Medulla oblongata (tissue), 1 donor: ENCODE measurements around the gene C1orf21.
A peak's percentile ranks its signal among the peaks of the same experiment; 100 is the strongest.
"Not testable (repeated sequence)": the region's sequence is repeated elsewhere in the genome, so short reads cannot be mapped to it uniquely, and the experiment has no call there.

Source experiments
- DNase-seq: peaks from one replicate; pipeline ENCODE4 v3.0.0-alpha.2; 2015; ENCODE audit errors: extremely low spot score

Gene C1orf21

DNA sequence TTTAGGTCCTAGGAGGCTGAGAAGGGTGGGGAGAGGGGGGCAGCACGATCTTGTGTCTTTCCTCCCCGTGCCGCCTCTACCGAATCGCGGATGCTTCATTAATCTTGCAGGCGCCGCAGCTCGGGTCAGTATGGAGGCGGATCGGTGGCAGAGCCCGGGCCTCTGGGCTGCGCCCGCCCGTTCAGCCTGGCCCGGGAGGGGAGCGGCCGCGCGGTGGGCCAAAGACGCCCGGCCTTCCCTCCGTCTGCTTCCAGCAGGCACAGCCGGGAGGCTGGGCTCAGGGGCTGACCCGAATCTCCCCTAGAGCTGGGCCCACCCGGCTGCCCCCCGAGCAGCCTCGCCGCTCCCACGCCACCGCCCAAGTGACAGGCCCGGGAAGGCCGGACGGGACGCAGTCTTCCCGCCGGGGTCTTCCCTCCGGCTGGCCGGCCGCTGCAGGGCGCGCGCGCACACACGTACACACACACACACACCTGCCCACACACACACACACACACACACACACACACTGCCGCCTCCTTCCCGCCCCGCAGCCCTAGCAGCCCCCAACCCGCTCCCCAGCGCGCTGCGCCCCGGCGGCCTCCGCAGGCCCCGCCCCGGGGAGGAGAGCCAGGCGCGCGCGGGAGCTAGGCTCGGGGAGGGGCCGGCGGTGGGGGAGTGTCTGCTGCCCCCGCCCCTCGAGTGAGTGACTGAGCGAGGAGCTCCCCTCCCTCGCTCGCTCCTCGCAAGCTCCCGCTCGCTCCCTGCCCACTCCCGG lies at the start of gene C1orf21:
C1orf21 (plus strand) TSS at position 718 of the 757 bp plus-strand sequence. CDS start 90,481 bp downstream, outside the sequence.
- DNase-seq, result peak; percentile 85

DNA sequence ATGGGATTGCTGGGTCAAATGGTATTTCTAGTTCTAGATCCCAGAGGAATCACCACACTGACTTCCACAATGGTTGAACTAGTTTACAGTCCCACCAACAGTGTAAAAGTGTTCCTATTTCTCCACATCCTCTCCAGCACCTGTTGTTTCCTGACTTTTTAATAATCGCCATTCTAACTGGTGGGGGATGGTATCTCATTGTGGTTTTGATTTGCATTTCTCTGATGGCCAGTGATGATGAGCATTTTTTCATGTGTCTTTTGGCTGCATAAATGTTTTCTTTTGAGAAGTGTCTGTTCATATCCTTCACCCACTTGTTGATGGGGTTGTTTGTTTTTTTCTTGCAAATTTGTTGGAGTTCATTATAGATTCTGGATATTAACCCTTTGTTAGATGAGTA lies 49.0 kb upstream of the C1orf21 start:
- not testable (repeated sequence) for DNase-seq

DNA sequence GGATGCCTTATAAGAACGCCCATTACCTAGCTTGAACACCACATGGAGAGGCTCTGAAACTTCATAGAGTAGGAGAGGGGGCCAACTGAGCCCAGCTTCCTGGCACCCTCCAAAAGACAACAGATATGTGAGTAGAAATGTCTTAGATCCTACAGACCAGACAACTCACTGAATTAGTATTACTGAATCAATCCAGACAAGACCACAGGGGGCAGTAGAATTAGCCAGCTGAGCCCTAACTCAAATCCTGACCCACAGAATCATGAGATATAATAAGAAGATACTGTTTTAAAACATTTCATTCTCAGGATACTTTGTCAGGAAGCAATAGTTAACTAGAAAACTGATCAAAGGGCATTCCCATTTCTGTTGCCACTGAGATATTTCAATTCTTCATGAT lies 45.8 kb upstream of the C1orf21 start:
- no peak for DNase-seq

DNA sequence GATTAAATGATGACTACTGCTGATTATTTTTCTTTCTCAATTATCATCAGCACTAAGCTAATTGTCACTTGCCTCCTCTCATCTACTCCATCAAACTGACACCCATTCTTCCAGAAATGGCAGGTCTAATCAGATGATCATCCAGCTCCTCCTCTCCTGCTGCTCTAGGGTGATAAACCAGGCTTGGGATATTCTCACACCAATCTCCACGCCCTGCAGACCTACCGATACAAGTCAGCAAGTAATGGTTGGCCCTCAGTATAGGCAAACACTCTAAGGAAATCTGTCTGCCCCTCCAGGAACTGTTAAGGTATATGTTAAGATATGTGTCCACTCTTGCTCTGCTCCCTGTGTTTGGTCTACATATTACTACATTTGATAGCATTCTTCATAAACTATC lies 36.3 kb upstream of the C1orf21 start:
- no peak for DNase-seq

DNA sequence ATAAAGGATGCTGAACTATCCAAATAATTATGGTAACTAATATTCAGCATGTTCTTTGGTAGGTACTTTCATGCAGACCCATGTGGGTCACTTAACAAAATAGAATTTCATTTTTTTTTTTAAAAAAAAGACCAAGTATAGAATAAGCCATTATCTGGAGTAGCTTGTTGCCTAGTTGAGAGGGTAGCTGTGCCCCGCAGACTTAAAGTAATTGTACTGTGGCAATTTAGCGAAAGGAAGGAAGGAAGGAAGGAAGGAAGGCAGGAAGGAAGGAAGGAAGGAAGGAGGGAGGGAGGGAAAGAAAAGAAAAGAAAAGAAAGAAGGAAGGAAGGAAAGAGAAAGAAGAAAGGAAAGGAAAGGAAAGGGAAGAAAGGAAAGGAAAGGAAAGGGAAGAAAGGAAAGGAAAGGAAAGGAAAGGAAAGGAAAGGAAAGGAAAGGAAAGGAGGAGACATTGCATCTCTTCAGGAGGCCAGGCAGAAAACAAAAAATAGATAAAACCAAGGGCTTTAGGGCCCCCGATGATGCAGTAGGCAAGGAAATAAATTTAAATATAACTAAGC lies 35.3 kb upstream of the C1orf21 start:
- no peak for DNase-seq

- DNase-seq, result no peak
Observed at GRCh38 chr1:184352776-184353175, 34.1 kb upstream of the C1orf21 start.

- DNase-seq, result no peak
Observed at GRCh38 chr1:184354719-184355118, 32.1 kb upstream of the C1orf21 start.

DNA sequence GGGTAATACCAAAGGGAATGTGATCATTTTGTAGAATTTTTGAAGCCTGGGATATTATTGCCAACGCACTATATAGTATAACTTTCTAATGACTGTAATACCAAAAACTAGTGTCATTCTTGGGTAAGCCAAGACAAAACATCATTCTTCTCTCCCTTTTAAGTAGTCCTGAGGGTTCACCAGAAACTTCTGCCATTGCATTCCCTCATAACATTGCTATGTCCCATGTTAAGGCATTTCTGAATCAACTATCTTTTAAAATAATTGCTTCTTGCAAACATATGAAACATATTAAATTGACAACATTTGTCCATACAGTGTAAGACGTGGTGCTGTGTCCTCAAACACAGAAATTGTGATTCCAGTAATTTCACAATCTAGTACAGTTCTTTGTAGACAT lies 29.9 kb upstream of the C1orf21 start:
- DNase-seq, result no peak

DNA sequence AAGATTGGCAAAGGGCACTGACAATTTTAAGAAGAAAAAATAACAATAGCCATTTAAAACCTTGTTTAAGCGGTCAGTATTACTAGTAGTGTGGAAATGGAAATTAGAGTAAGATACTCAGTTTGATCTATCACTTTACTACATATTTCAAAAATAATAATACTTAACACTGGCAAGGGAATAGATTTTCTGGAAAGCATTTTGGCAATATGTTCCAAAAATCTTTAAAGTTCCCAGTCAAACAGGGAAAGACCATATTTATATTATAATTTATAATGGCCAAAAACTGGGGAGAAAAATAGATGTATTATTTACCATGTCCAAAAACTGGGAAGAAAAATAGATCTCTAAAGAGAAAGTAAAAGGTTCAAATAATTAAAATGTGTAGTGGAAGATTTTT lies 28.6 kb upstream of the C1orf21 start:
- DNase-seq, result no peak

GRCh38 chr1:184359909-184360308 lies 26.9 kb upstream of the C1orf21 start:
- no peak for DNase-seq

DNA sequence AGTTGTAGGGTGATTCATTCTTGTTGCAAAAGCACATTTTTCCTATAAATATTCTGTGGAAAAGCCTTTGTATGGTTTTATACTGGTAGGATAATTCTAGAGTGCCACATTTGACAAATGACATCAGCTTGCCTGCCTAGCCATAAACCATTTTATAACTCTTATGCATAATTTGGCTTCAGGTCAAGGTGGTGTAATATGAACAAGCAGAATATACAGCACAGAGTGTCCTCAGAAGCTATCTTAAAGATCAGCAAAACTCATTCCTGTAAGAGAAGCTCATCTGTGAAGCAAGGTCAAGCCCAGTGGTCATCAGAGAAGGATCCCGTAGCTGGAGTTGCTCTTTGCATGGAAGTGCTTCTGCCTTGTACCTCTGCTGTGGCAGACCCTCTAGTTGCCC lies 24.0 kb upstream of the C1orf21 start:
- DNase-seq, result no peak

GRCh38 chr1:184365699-184366098 lies 21.1 kb upstream of the C1orf21 start:
- no peak for DNase-seq

DNA sequence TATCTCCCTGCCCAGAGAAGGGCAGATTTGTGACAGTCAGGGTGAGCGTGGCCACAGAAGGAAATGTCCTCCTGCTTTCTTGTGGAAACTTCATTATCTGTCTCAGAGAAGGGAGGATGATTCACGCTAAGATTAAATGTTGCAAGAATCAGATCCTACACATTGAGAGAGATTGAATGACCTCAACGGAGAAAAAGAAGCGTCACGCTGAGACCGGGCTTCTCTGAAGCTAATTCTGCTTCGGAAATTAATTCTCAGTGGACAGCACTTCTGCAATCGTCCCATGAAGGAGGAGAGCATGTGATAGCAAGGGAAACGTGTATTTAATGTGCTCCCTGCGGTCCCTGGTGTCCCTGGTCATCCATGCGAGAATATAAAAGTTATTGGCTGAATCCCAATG lies 19.8 kb upstream of the C1orf21 start:
- no peak for DNase-seq

DNA sequence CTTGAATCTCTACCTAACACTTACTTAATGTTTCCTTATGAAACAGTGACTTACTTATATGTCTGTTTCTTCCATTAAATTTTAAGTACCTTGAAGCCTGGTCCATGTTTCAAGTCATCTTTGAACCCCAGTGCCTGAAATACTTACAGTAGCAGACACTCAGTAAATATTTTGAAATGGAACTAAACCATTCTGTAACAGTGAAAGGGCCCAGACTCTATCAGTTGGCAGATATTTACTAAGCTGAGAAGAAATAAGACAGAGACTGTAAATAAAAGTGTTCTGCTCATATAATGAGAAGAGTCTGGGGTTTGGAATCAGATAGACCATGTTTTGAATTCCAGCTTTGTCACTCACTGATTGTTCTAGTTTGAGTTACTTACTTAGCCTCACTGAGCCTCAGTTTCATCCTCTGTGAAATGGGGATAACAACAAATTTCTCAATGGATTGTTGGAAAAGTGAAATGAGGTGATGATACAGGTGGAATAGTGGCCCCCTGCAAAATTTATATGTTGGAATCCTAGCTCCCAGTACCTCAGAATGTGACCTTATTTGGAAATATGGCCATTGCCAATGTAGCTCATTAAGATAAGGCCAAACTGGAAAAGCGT lies 19.3 kb upstream of the C1orf21 start:
- DNase-seq, result no peak

DNA sequence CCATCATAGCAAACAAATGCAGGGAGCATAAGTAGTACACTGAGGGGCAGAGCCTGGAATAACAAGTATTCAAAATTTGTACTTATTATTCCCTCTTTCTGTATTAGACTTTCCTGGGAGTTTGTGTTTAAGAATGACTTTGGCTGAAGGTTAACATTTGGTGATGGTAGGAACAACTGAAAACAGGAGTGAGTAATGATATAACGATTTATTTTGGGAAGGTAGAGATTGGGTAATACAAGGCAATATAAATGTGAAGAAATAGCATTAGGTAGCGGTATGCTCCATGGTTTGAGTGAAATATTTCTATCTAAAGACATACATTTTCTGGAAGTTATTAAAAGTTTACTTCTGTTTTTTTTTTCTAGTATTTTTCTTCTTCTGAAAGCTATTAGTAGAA lies 18.5 kb upstream of the C1orf21 start:
- no peak for DNase-seq

DNA sequence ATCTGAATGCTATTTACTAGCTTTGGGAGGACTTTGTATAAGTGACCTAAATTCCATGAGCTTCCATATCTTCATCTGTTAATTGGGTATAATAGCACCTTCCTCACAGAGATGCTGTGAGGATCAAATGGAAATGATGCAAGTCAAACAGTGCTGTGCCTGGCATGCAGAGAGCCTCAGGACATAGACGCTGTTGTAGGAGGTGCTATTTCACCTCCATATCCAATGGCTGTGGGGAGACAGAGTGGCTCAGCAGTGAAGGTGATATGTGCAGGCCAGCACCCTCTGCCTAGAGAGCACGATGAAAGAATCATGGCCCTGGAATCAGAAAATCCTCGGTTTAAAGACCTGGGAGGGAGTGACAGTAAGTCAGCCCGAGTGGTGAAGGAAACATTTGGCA lies 16.0 kb upstream of the C1orf21 start:
- DNase-seq, result no peak

- DNase-seq, result no peak
Observed at GRCh38 chr1:184373155-184373554, 13.7 kb upstream of the C1orf21 start.

GRCh38 chr1:184376369-184376768 lies 10.5 kb upstream of the C1orf21 start:
- no peak for DNase-seq

- no peak for DNase-seq
Observed at GRCh38 chr1:184379111-184379752, 7.6 kb upstream of the C1orf21 start.

DNA sequence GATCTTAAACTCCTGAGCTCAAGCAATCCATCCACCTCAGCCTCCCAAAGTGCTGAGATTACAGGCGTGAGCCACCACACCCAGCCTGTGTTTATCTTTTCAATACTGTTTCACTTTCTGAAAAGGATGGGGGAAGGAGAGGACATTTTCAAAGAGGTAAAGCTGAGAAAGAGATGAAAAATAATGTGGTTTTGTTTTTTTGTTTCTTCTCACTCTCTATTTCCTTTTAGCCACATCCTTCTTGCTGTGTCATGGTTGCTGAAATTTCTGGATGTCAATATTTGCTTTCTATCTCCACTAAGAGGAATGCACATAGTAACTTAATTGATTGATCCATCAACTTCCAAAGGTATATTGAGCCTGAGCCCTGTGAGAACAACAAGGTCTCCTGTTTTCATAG lies 6.4 kb upstream of the C1orf21 start:
- no peak for DNase-seq

- no peak for DNase-seq
Observed at GRCh38 chr1:184383772-184384323, 3.0 kb upstream of the C1orf21 start.

DNA sequence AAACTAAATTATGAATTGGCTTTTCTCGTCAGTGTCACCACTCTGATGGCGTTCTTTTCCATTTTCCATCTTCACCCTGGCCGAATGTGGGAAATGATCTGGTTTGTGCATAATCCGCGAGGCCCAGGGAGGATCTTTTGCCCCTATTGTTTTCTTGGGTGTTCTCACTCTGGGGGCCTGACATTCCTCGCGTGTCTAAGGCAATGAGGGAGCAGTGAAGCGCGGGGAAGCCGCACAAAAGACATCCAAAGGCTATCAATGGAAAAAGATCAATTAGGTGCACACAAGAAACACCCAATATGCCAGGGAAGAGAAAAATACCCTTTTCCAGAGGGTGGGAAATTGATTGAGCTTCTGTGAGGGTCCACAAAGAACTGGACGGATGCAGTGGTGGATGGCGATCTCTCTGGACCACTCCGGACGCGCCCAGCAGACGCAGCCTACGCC lies 941 bp upstream of the C1orf21 start:
- DNase-seq, result no peak
